Stimulated activated CD8-positive, alpha-beta memory T cell treated with anti-CD3 and anti-CD28 coated beads, Interleukin-7, amount 100 ng/mL, for 24 hours (primary cell): ENCODE data around the gene CDC42EP4.
"Not testable (repeated sequence)": the region's sequence is repeated elsewhere in the genome, so short reads cannot be mapped to it uniquely, and the experiment has no call there.

ENCODE experiments used
- DNase-seq: peaks from one replicate; pipeline ENCODE4 v3.0.0-alpha.2; 2020; ENCODE audit warnings: low read depth

Gene CDC42EP4

GRCh38 chr17:73320601-73321264 is 8.9 kb upstream of the CDC42EP4 start:
- no peak for DNase-seq

- DNase-seq = no peak
Measured at GRCh38 chr17:73319766-73320165, 8.0 kb upstream of the CDC42EP4 start.

DNA sequence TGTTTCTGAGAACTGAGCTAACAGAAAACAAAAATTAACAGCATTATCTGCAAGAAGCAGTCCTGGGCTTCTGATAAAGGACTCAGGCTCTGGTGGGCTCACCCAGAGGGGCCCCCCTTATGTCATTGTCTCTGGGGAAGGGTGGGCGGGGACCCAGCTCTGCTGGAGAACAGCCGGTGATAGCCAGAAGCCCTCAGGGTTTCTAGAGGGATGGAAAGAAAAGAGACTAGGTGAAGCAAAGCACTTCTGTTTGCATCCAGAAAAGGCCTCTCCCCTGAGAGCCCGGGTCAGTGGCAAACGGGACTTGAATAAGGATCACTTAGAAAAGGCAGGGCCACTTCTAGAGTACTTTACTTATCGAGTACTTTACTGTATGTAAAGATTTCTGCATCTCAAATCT is 7.0 kb upstream of the CDC42EP4 start:
- no peak for DNase-seq

GRCh38 chr17:73318427-73318813 is 6.6 kb upstream of the CDC42EP4 start:
- DNase-seq = no peak

DNA sequence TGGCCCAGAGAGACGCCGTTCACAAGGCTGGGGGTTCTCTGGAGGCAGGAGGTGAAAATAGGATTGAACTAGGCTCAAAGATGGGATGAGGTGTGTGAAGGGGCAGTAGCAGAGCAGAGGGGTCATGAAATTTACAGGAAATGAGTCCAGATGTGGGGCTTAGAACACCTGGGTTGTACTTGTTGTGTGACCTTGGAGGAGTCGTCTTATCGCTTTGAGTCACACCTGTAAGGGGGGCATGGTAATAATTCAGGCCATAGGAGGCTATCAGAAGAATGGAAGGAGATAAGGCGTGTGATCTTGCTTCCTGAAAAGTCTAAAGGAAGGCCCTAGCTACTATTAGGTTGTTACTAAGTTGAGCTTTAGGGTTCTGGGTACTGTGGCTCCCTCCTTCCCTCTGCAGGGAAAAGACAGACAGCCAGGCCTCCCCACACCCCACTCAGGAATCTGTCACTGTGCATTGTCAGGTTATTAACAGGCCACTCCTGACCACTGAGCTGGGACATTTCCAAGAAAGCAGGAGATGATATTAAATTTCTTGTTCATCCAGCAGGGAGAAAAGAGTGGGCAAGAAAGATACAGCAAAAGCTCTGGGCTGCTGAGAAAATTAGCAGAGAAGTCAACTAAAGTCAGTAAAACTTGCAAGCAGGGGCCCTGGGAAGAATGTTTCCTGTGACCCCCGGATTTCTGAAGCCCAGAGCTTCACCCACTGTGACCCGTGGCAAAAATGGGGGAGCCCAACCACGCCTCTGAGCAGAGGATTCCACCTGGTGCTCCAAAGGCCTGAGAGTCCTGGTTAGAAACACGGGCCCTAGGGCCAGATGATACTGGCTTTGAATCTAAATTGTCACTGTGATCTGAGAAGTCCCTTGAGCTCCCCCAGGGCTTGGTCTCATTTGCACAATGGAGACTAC is 6.0 kb upstream of the CDC42EP4 start:
- no peak for DNase-seq

GRCh38 chr17:73316919-73317505 is 5.2 kb upstream of the CDC42EP4 start:
- no peak for DNase-seq

GRCh38 chr17:73315471-73315870 is 3.7 kb upstream of the CDC42EP4 start:
- DNase-seq = no peak

DNA sequence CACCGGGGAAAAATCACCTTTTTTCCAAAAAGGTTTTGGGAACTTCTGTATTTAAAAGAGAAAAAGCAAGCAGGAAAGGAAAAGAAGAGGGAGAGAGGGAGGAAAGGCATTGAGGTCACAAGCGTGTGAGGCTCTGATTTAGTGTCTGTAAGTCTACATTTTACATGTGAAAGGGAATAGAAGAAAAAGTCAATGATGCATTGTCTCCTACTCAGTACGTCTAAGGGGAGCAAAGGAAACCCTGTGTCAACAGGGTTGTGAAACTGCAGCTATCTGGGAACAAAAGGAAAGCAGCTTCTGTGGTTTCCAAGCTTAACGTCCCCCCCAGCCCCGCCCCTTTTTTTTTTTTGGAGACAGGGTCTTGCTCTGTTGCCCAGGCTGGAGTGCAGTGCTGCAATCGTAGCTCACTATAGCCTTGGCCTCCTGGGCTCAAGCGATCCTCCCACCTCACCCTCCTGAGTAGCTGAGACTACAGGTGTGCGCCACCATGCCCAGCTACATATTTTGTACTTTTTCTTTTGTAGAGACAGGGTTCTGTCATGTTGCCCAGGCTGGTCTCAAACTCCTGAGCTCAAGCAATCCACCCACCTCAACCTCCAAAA is 1.8 kb upstream of the CDC42EP4 start:
- no peak for DNase-seq

DNA sequence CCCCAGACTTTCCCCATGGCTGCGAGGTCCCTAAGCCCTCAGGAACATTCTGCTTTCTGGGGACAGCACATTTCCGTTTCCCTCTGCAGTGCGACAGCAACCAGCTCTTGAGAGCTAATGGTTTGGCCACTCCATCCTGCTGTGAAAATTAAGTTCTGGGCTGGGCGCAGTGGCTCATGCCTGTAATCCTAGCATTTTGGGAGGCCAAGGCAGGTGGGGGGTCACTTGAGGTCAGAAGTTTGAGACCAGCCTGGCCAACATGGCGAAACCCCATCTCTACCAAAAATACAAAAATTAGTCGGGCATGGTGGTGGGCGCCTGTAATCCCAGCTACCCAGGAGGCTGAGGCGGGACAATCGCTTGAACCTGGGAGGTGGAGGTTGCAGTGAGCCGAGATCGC is 1.1 kb upstream of the CDC42EP4 start:
- not testable (repeated sequence) for DNase-seq

DNA sequence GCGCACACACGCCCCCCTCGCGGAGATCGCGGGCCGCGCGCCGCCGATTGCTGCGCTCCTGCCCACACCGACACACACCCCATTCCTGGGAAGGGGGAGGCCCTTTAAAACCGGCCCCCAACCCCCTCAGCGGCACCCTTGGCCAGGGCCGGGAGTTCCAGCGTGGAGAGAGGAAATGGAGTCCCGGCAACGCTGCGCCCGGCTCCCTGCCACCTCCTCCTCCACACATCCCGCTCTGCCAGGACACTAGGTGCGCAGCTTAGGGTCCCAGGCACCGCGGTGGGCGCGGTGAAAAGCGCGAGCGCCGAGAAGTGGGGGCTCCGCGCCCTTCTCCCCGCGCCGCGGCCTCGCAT is 397 bp downstream of the CDC42EP4 start:
- DNase-seq = no peak

DNA sequence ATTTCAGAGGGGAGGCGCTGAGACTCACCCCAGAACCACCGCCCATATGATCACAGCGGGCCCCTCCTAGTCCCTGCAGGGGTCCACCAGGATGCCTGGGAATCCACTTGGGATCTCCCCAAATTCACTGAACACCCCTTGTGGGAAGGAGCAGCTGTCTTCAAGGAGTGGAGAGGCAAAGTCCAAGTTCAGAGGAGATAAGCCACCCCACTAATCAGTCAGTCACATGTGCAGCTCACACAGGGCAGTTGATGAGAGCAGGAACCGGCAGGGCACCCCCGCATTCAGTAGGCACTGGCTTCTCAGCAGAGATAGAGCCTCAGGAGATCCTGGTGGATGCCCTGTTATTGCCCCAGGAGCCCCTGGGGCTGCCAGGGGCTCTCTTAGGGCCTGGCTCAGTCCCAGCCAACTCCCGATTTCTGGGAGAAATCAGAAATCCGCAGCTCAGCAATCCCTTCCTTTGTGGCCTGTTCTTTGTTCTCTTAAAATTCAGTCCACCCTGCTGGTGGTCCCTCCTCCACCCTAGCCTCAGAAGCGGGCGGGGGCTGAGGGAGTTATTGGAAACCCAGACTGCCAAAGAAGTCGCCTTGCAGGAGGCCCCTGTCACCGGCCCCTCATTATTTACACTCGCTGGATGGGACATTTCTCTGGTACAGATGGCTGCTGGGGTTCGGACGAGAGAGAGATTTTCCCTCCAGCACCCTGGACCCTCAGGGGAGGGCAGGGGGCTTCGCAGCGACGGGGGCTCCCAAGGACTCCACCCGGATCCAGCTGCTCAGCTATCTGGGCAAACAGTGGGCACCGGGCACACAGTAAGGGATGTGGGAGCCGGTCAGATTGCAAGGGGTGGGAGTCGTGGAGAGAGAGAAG is 1.8 kb downstream of the CDC42EP4 start:
- no peak for DNase-seq

GRCh38 chr17:73308959-73309358 is 2.8 kb downstream of the CDC42EP4 start:
- DNase-seq = not testable (repeated sequence)

DNA sequence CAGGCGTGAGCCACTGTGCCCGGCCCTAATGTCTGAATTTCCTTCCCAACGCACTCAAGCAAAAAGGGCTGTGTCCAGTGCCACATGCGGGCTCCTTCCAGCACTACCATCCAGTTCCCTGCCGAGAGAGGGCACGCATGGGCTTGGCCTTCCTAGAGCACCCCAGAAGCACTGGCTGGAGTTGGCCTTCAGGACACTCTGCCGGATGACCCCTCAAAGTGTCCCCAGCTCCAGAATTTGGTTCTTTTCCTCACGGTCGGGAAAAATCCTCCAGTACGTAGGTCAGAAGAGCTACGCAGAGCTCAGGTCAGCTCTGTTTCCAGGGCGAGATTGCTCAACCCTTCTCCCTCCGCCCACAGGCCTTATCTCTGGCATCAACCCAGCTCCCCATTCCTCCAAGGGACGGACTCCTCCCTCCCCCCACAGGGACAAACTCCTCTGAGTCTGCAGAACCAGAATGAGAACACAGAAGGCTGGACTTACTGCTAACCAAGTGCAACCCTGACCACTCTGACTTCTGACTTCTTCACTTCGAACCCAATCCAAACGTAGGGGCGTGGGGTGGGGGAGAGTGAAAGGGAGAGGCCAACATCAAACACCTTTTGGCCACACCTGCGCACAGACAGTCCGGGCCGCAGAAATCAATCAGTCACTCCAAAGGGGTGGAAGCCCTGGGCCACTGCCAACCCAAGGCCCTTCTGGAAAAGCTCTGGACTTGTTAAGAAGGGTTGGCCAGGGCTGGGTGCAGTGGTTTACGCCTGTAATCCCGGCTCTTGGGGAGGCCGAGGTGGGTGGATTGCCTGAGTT is 3.6 kb downstream of the CDC42EP4 start:
- no peak for DNase-seq

DNA sequence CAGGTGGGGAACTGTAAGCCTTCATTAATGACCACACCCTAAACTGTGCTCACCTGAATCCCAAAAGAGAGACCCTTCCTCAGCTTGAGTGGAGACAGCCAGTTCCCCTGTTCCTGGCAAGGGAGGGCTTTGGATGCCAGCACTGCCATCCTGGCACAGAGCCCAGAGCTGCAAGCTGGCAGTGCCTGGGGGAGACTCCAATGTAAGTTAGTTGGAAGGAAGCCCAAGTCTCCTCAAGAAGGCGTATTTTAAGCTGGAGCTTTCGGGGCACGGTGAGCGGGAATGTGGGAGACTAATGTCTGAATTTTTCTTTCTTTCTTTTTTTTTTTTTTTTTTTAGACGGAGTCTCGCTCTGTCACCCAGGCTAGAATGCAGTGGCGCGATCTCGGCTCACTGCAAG is 4.7 kb downstream of the CDC42EP4 start:
- DNase-seq = no peak

GRCh38 chr17:73305845-73306836 is 5.7 kb downstream of the CDC42EP4 start:
- DNase-seq = no peak

DNA sequence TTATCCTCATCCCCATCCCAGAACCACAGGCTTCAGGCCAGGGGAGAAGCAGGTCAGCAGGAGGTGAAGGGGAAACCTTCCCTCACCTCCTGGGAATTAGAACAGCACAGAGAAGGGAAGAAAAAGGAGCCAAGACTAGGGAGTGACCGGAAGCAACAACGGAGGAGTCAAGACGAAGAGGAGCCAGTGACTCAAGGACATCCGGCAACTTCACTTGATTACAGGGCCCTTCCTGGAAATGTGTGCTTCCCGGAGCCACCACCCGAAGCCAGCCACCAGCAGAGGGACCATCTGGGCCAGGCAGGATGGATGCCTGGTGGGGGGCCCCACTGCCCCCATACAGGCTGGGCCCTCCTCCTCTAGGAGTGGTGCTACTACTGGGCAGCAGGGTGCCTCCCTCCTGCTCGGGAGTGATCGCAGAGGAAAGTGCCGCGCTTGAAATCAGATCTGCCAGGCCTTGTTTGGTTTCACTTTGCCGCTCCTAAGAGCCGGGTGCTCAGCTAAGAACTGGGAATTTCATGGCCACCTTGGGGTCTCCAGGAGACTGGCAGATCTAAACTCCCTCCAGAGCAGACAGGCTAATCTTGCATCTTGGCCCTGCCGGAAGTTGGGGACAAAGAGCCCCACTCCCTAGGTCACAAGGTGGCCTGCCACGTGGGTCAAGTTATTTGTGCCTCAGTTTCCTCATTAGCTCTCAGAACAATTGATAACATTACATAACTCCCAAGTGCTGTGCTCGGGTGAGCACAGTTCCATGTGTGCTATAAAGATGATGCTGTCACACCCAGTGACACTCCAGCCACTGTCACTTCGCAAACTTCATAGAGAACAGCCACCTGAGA is 6.6 kb downstream of the CDC42EP4 start:
- no peak for DNase-seq

DNA sequence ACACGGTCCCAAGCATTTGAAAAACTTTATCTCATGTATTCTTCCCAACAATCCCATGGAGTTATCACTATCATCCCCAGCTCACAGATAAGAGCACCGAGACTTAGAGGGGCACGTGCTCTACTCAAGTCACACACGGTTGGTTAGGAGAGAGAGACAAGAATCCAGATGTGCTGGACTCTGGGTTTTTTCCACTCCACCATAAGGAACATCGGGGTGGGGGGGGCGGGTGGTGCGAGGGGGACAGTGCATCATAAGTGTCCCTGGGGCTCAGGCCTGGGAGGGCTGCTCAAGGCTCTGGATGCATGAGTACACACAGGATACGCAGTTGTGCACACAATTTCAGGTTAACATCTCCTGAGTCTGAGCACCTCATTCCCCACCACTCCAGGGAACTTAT is 7.4 kb downstream of the CDC42EP4 start:
- no peak for DNase-seq

DNA sequence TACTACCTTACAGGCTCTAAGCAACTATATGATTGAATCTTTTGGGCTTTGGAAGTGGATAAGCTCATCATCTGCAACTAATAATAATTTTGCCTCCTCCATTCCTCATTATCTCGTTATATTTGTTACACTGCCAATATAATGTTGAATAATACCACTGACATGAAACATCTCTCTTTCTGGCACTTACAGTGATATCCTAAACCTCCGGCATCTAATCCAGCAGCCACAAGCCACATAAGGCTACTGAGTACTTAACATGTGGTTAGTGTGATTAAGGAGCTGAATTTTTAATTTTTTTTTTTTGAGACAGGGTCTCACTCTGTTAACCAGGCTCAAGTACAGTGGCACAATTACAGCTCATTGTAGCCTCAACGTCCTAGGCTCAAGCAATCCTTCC is 9.6 kb downstream of the CDC42EP4 start:
- no peak for DNase-seq

DNA sequence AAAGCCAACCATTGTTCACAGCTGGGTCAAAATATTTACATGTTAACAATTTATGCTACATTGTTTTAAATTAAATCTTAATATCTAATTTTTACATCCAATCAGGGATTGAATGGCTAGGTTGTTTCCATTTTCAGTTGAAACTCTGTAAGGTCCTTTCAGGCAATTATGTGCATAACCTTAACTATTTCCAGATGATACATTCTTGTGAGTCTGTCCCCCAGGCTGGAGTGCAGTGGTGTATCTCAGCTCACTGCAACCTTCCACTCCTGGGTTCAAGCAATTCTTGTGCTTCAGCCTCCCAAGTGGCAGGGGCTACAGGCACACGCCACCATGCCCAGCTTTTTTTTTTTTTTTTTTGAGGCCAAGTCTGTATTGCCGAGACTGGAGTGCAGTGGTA is 10.4 kb downstream of the CDC42EP4 start:
- no peak for DNase-seq
